Immature natural killer cell (primary cell): ENCODE data around the gene OR51S1. TPM values are rescaled to one million over a fixed set of nuclear protein-coding genes. Genes with fewer than 3 reads are reported as not detected.

Experiments
- polyA plus RNA-seq, 3 donors: library from polyadenylated mRNA; unstranded; fragments of 300-500 nt; fragmentation: Illumina TruSeq; gene quantifications; one replicate each; pipeline ENCODE4 v1.2.3, GENCODE V29; 2021

The OR51S1 gene
- polyA plus RNA-seq, 3 donors from 2014 or later: not detected

Other genes with a start within 250 kb of the OR51S1 start
- gene TRIM68, start 241.0 kb downstream of the OR51S1 start, polyA plus RNA-seq: 10 to 100 TPM; 10.3 to 18.4 (median 15.5) TPM
- not detected for gene OR51D1, start 211.7 kb downstream of the OR51S1 start, polyA plus RNA-seq
- not detected for gene OR51E1, start 205.2 kb downstream of the OR51S1 start, polyA plus RNA-seq
- not detected for gene OR51E2, start 151.4 kb downstream of the OR51S1 start, polyA plus RNA-seq
- not detected for gene MMP26, start 144.4 kb downstream of the OR51S1 start, polyA plus RNA-seq
- gene OR51F1, start 79.3 kb downstream of the OR51S1 start, polyA plus RNA-seq: not detected
- gene OR52R1, start 44.8 kb downstream of the OR51S1 start, polyA plus RNA-seq: not detected
- gene OR51F2, start 27.9 kb downstream of the OR51S1 start, polyA plus RNA-seq: not detected
- gene OR51T1, start 32.7 kb upstream of the OR51S1 start, polyA plus RNA-seq: not detected
- not detected for gene OR51A7, start 54.6 kb upstream of the OR51S1 start, polyA plus RNA-seq
- not detected for gene OR51G2, start 70.1 kb upstream of the OR51S1 start, polyA plus RNA-seq
- not detected for gene OR51G1, start 75.1 kb upstream of the OR51S1 start, polyA plus RNA-seq
- gene OR51A4, start 98.4 kb upstream of the OR51S1 start, polyA plus RNA-seq: not detected
- not detected for gene OR51A2, start 106.5 kb upstream of the OR51S1 start, polyA plus RNA-seq
- gene OR51L1, start 145.6 kb upstream of the OR51S1 start, polyA plus RNA-seq: not detected
- gene OR52J3, start 197.3 kb upstream of the OR51S1 start, polyA plus RNA-seq: not detected
- gene OR52E2, start 210.4 kb upstream of the OR51S1 start, polyA plus RNA-seq: not detected
- not detected for gene OR52E1, start 220.4 kb upstream of the OR51S1 start, polyA plus RNA-seq